Globus pallidus (tissue), 1 donor: Measurements from ENCODE around the gene TMEM117.
"Not testable (repeated sequence)": the region's sequence is repeated elsewhere in the genome, so short reads cannot be mapped to it uniquely, and the experiment has no call there.

Experiments
- DNase-seq: peaks from one replicate; pipeline ENCODE4 v3.0.0-alpha.2; 2015; ENCODE audit warnings: low spot score

TMEM117 gene

DNA sequence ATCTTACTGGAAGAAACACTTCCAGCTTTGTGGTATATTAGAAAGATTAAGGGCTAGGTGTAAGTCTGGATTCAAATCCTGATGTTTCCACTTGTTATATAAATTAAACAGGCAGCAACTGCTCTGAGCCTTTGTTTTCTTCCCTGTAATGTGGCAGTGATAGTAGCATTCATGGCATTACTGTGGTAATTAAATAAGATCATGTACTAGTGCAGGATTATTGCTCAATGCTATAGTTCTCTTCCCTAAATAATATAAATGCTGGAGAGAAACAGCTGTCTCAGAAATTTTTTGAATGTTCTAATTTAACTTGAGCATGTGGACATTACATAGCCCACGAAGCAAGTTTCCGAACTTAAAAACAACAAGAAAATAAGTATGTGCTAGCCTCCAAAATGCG is 5.4 kb downstream of the TMEM117 start:
- DNase-seq, result no peak

DNA sequence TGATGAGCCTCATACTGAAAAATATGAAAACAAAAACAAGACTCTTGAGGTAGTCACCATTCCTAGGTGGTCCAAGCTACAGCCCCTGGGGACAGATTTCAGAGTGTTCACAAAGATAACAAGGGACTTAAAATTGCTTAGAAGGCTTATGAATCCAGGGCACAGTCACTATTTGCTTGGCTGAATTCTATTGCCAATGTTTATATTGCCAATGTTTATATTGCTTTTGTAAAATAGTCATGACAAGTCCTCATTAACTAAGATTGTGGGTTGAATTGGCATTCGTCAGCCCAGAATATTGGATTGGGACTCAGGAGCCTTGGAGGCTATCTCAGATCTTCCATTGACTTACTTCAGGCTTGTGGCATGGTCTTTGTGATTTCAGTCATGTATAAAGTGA is 6.4 kb downstream of the TMEM117 start:
- no peak for DNase-seq

DNA sequence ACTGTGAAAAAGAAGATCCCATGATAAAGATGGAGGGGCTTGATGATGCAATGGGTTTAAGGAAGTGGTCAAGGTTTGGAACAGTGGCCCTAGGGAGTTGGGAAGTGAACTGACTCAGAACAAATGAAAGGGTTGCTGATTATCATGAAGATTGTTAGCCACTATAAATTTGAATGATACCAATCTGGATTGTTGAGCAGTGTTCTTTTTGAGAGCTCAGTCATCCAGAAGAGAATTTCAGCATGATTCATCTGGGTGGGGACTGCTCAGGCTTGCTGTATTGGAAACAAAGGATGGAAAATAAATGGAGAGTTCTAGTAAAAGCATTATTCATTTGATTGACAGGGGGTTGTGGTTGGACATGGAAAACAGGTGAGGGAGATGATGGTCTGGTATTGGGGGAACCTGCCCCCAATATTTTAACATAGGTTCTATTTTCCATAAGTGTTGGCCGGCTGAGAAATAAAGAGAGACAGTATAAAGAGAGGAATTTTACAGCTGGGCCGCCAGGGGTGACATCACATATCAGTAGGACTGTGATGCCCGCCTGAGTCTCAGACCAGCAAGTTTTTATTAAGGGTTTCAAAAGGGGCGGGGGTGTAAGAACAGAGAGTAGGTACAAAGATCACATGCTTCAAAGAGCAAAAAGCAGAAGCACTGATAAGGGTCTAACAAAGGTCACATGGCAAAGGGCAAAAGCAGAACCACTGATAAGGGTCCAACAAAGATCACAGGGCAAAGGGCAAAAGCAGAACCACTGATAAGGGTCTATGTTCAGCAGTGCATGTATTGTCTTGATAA is 11.7 kb downstream of the TMEM117 start:
- DNase-seq, result not testable (repeated sequence)

DNA sequence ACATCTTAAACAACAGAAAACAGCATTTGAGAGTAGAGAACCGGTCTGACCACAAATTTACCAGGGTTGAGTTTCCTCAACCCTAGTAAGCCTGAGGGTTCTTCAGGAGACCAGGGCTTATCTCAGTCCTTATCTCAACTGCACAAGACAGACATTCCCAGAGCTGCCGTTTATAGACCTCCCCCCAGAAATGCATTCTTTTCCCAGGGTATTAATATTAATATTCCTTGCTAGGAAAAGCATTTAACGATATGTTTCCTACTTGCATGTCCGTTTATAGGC is 12.3 kb downstream of the TMEM117 start:
- DNase-seq, result no peak

DNA sequence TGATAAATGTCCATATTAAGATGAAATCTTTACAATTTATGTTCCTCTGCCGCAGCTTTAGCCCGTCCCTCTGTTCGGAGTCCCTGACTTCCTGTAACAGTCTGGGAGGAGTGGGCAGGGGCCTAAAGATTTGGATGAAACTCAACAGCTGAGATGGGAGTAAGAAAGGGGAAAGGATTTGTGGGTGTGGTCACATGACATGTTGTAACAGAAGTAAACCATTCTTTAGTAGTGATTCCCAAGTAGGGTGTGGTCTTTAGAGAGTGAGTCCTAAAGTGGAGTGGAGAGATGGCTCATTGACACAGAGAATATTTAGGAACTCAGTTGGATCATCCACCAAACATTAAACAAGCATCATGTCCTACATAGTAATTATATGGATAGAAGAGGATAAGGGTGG is 12.9 kb downstream of the TMEM117 start:
- no peak for DNase-seq

GRCh38 chr12:43852744-43853143 is 16.9 kb downstream of the TMEM117 start:
- DNase-seq, result no peak

DNA sequence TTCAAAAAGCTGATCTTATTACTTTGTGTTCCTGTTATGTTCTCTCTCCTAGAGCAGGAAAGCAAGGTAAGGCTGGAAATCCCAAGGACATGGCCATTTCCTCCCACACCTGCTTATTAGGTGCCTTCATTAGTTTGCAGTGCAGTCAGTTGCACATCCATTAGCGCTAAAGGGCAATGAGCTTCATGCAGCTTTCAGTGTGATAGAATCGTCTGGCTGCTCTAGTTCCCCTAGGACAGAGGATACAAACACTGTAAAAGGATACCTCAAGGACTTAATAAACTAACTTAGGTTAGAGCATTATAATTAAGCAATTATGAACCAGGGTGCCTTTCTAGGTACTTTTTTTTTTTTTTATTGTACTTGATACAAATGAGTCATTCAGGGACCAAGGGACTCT is 21.1 kb downstream of the TMEM117 start:
- DNase-seq, result no peak

DNA sequence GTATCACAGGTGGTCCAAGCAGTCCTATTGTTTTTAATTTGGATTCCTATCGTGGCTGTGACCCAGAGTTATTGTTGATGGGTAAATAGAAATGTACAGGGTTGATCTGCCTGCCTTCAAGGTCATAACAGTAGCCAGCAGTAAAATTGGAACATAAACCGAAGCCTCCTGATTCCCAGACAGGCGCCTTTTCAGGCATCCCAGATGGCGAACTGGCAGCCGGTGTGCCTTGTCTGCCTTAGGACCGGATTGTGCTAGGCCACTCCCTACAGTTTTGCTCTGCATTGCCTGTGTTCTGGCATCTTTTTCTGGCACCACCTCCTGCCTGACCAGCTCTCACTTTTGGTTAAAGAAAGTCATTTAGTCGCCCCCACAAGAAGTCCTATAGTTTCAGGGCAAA is 22.2 kb downstream of the TMEM117 start:
- no peak for DNase-seq

DNA sequence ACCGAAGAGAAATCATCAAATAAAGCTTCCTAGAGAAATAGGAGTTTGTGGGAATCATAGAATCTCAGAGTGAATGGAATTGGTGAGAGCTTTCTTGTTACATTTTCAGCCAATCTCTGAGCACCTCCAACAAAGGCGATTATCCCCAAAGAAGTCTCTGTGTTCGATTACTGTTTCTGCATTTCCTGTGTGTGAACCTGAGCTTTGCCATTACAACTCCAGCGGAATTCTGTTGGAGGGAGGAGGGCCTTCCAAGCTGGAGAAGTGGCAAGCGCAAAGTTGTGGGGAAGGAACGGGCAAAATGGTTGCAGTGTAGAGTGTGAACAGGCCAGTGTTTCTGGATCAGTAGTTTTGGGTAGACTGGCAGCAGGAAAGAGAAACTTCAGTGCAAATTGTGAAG is 23.1 kb downstream of the TMEM117 start:
- no peak for DNase-seq

- no peak for DNase-seq
These were observed 25.3 kb downstream of the TMEM117 start for GRCh38 chr12:43861015-43861839.

DNA sequence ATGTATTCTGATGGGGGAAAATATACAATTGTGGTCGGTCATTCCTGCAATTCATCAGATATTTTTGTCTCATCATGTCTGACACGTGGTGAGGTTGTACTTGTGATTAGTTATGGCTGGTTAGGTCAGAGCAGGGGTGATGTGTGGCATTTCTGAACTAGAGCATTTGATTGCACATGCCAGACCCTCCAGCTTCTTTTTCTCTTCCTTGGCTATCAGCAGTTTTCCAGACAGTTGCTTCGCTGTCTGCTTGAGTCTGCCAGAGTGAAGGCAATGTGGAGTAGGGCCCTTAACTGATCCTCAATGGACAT is 25.9 kb downstream of the TMEM117 start:
- DNase-seq, result no peak

- no peak for DNase-seq
These were observed 28.0 kb downstream of the TMEM117 start for GRCh38 chr12:43863770-43864366.

- not testable (repeated sequence) for DNase-seq
These were observed 28.7 kb downstream of the TMEM117 start for GRCh38 chr12:43864557-43864956.

- no peak for DNase-seq
These were observed 33.3 kb downstream of the TMEM117 start for GRCh38 chr12:43869184-43869583.

DNA sequence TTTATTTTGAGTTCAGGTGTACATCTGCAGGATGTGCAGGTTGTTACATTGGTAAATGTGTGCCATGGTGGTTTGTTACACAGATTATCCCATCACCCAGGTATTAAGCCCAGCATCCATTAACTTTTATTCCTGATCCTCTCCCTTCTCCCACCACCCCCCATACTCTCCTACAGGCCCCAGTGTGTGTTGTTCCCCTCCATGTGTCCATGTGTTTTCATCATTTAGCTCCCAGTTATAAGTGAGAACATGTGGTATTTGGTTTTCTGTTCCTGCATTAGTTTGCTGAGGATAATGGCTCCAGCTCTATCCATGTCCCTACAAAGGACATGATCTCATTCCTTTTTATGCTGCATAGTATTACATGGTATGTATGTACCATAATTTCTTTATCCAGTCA is 33.9 kb downstream of the TMEM117 start:
- DNase-seq, result not testable (repeated sequence)

GRCh38 chr12:43871258-43871657 is 35.4 kb downstream of the TMEM117 start:
- not testable (repeated sequence) for DNase-seq

DNA sequence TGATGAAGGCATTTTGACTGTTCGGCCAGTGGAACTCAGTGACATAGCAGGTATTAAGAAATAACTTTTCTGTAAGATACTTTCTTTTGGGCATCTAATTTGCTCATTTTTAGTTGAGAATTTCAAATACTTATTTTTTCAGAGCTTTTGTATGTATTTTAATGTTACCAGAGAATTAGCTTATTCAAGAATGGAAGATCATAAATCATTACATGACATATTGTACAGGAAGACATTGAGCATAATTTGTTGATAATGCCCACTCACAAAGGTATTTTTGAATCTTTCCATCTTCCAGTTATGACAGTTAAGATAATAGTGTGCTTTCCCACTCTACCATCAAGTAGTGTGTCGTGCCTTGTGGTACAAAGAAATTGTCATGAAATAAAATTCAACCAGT is 36.5 kb downstream of the TMEM117 start:
- no peak for DNase-seq

- DNase-seq, result no peak
These were observed 42.2 kb downstream of the TMEM117 start for GRCh38 chr12:43878050-43878449.

GRCh38 chr12:43880547-43880946 is 44.7 kb downstream of the TMEM117 start:
- DNase-seq, result no peak

DNA sequence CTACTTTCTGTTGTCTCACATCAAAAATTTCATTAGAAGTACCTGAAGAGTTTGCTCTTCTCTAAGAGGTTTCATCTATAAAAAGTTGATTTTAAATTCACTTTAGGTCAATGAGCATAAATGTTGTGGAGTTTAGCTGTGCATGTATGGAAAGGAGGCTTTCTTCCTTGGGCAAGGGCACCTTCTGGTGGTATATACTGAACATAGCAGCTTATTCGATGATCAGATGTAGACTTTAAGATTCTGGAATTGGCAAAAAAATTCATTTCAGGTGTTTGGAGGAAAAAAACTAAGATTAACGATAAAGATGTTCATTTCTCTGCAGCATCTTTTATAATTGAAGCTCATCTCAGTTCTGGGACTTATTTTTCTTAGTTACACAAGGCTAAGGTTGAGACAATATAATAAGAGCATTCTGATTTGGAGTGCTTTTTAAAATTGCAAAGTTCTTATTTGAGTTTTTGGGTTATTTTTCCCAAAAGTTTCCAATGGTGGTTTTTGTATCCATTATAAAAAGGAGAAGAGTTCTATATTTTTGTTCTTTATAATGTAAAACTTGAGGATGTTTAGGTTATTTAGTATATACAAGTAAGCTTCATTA is 46.8 kb downstream of the TMEM117 start:
- peak; percentile 59 for DNase-seq

GRCh38 chr12:43883311-43883710 is 47.4 kb downstream of the TMEM117 start:
- no peak for DNase-seq

GRCh38 chr12:43883748-43884147 is 47.9 kb downstream of the TMEM117 start:
- DNase-seq, result no peak
